A673 (cell line): ENCODE measurements around the gene SF3A1. TPM values are rescaled to one million over a fixed set of nuclear protein-coding genes. Genes with fewer than 3 reads are reported as not detected.

ENCODE experiments used
- BruUV-seq: library from RNA; stranded (reverse); fragments of 400-500 nt; replicated peaks from 2 replicates; lab custom pipeline; 2021; lab: Mats Ljungman, UMichigan
- CTCF ChIA-PET: fragments of 300-600 bp; sonication (Branson Sonifier 250); formaldehyde crosslinking; loops from one replicate; lab custom pipeline; 2022; ENCODE audit warnings: antibody characterized with exemption; lab: Charles Lee
- POLR2A ChIA-PET: fragments of 300-600 bp; sonication (Branson Sonifier 250); formaldehyde crosslinking; loops from one replicate; lab custom pipeline; 2022; ENCODE audit warnings: antibody characterized with exemption; ENCODE audit not compliant: low non-redundant PET; lab: Charles Lee
- DNase-seq: peaks from one replicate; pipeline ENCODE4 v3.0.0-alpha.2; 2015; ENCODE audit warnings: low spot score
- H3K27ac ChIP-seq: fragments of 200-600 bp; sonication (generic); 2 replicates; pipeline ENCODE4 v1.5.1; 2016; ENCODE audit warnings: mixed run types, low read depth, mild to moderate bottlenecking, mixed read lengths, antibody characterized with exemption, low read length; ENCODE audit not compliant: poor library complexity, severe bottlenecking
- H3K27me3 ChIP-seq: fragments of 200-600 bp; sonication (generic); replicated peaks from 2 replicates; pipeline ENCODE4 v1.6.1; 2017; ENCODE audit warnings: mixed run types, low read depth, mild to moderate bottlenecking, mixed read lengths, antibody characterized with exemption, low read length; ENCODE audit not compliant: insufficient read depth, poor library complexity
- H3K36me3 ChIP-seq: fragments of 200-600 bp; sonication (generic); 2 replicates; pipeline ENCODE4 v1.6.1; 2016; ENCODE audit warnings: mixed run types, mild to moderate bottlenecking, mixed read lengths, antibody characterized with exemption, low read length; ENCODE audit not compliant: insufficient read depth, poor library complexity, severe bottlenecking
- H3K4me1 ChIP-seq: fragments of 200-600 bp; sonication (generic); 2 replicates; pipeline ENCODE4 v1.6.1; 2017; ENCODE audit warnings: mixed run types, mild to moderate bottlenecking, mixed read lengths, antibody characterized with exemption, low read length; ENCODE audit not compliant: insufficient read depth, poor library complexity, severe bottlenecking
- H3K4me3 ChIP-seq: fragments of 200-600 bp; sonication (generic); 2 replicates; pipeline ENCODE4 v1.5.1; 2016; ENCODE audit warnings: low read depth, mixed run types, mild to moderate bottlenecking, mixed read lengths, low read length; ENCODE audit not compliant: poor library complexity, severe bottlenecking
- H3K9me3 ChIP-seq: fragments of 200-600 bp; sonication (generic); 2 replicates; pipeline ENCODE4 v1.6.1; 2016; ENCODE audit warnings: mixed run types, low read depth, mild to moderate bottlenecking, mixed read lengths, antibody characterized with exemption, low read length; ENCODE audit not compliant: poor library complexity, severe bottlenecking
- EZH2 ChIP-seq: fragments of 200-600 bp; sonication (generic); IDR thresholded peaks from 2 replicates; pipeline ENCODE4 v1.6.1; 2017; ENCODE audit warnings: borderline replicate concordance, low read depth, mild to moderate bottlenecking, mixed read lengths, antibody characterized with exemption, low read length; ENCODE audit not compliant: poor library complexity, severe bottlenecking
- intact Hi-C: fragments of 100-400 bp; cut with micrococcal nuclease; formaldehyde crosslinking; loops from one replicate; pipeline ENCODE4 v1.10.0; 2022; ENCODE audit not compliant: unreplicated experiment
- total RNA-seq: library from RNA; stranded (reverse); gene quantifications from 2 replicates; pipeline ENCODE4 v1.2.3, GENCODE V29; 2021
- TF ChIP-seq, protein P1 (sequence below): fragments of 300-800, 200-600 bp; sonication (generic); conservative IDR thresholded peaks from 2 replicates; pipeline ENCODE4 v1.5.1; 2017; ENCODE audit warnings: low read depth, mild to moderate bottlenecking, antibody characterized with exemption, low read length, moderate library complexity, mixed read lengths

Gene SF3A1
- total RNA-seq, 1 experiment from 2014 or later: 366 TPM

DNA sequence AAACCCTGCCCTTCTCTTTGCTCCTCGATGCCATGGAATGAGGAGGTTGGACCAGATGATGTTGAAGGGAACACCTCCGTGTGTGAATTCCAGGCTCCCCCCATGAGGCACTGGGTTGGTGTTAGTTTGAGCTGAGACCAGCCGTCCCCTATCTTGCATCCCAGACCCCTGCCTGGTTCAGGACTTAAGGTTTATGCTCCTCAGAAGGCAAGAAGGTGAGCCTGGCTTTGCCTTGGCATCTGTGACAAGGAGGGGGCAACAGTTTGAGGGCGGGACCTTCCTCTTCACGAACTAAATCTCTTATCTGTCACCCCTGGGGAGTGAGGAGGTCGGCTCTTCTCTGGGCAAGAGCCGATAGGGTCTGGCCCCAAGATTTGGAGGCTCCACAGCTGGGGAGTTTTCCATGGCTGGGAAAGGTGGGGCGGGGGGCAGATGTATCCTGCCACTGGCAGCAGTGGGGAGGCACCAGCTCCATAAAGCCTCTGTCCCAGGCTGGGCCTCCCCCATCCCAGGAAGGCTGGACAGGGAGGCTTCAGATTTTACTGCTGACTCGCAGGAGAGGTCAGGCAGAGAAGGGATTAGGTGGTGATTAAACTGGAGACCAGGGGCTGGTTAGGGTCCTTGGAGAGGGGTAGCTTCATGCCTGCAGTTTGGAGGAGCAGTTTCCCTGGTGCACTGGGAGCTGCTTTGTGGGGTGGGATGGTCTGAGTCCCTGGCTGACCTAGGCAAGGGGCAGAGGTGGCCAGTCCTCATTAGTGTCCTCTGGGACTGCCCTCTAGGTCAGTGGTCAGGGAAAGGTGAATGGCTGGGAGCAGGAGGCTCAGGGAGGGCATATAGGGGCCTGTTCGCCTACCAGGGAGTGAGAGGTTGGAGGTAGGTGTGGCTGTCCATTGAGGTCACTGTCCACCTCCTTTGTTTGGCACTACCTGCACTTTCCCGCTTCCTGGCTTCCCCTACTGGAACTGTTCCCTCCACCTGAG is 41.3 kb upstream of the SF3A1 start:
- H3K4me3 ChIP-seq: peak overlapping the region; percentile 74
- no peaks in the 10 kb centered on the region for H3K27me3 ChIP-seq
- ChIA-PET CTCF (interaction anchor here (0.6 to 1.9 kb wide), 3 partner anchors 10 to 631 kb away, joined by 4 to 5 read pairs (median 5); partner anchors contain the start of gene ZMAT5), POLR2A (interaction anchor here (0.6 to 1.0 kb wide), 2 partner anchors 9 to 27 kb away, joined by 3 to 14 read pairs; no protein-coding TSS in a partner anchor)
- H3K27ac ChIP-seq: peak overlapping the region; percentile 62
- no peaks in the 10 kb centered on the region for H3K36me3 ChIP-seq
- peaks cover 19% of the 10 kb centered on the region for H3K4me1 ChIP-seq
- intact Hi-C loops: no loop called here
- no peaks in the 10 kb centered on the region for H3K9me3 ChIP-seq
- TF ChIP-seq, protein P1, sequence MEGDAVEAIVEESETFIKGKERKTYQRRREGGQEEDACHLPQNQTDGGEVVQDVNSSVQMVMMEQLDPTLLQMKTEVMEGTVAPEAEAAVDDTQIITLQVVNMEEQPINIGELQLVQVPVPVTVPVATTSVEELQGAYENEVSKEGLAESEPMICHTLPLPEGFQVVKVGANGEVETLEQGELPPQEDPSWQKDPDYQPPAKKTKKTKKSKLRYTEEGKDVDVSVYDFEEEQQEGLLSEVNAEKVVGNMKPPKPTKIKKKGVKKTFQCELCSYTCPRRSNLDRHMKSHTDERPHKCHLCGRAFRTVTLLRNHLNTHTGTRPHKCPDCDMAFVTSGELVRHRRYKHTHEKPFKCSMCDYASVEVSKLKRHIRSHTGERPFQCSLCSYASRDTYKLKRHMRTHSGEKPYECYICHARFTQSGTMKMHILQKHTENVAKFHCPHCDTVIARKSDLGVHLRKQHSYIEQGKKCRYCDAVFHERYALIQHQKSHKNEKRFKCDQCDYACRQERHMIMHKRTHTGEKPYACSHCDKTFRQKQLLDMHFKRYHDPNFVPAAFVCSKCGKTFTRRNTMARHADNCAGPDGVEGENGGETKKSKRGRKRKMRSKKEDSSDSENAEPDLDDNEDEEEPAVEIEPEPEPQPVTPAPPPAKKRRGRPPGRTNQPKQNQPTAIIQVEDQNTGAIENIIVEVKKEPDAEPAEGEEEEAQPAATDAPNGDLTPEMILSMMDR: no peak
- no peak for TF ChIP-seq EZH2
- no TSS peak for BruUV-seq
- no peak for DNase-seq

DNA sequence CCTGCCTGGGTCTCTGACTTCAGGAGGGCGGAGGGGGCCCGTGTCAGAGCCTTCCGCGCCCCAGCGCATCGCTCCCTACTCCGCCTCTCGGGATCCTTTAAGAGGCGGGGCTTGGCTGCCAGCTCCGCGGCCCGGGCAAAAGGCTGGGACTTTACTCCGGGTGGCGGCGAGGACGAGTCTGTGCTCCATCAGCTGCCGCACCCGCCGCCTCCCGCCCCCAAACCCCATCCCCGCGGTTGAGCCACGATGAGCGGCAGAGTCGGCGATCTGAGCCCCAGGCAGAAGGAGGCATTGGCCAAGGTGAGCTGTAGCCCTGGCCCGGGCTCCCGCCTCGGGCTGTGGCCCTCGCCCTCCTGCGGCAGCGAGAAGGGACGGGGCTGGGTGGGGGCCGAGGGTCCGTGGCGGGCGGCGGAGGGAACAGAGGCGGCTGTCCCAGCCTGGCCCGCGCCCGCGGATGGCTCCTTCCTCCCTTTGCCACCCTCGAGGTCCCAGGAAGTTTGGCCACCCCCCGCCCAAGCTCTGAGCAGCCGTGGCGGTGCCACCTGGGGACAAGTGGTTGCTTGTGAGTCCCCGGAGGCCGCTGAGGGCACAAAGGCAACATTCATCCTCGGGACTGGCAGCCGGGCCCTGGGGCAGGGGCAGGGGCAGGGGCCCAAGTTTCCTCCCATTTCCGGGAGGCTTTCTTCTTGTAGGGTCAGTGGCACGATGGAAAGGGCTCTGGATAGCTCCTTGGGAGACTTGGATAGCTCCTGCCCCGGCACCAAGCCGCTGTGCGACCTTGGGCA is 40.4 kb upstream of the SF3A1 start, which contains the start of gene SEC14L2:
Gene SEC14L2 (plus strand): TSS at position 148 of the 785 bp plus-strand sequence. CDS start 99 bp downstream, at position 247.
- H3K27ac ChIP-seq: peak within 1 kb of the TSS; percentile 62
- intact Hi-C loops: no loop called here
- peaks cover 26% of the 10 kb centered on the region for H3K4me1 ChIP-seq
- CTCF ChIA-PET: interaction anchor here (0.6 to 1.9 kb wide), 4 partner anchors 10 to 630 kb away, joined by 4 to 5 read pairs (median 4); partner anchors contain the start of gene ZMAT5
- no peak for TF ChIP-seq EZH2
- TF ChIP-seq, protein P1: no peak
- BruUV-seq: TSS peak; percentile 54
- no peaks in the 10 kb centered on the region for H3K36me3 ChIP-seq
- DNase-seq: peak; percentile 80
- no peaks in the 10 kb centered on the region for H3K27me3 ChIP-seq
- peak within 1 kb of the TSS; percentile 74 for H3K4me3 ChIP-seq
- POLR2A ChIA-PET: interaction anchor here (0.6 to 1.0 kb wide), 2 partner anchors 28 to 756 kb away, joined by 9 to 14 read pairs; no protein-coding TSS in a partner anchor
- no peaks in the 10 kb centered on the region for H3K9me3 ChIP-seq

DNA sequence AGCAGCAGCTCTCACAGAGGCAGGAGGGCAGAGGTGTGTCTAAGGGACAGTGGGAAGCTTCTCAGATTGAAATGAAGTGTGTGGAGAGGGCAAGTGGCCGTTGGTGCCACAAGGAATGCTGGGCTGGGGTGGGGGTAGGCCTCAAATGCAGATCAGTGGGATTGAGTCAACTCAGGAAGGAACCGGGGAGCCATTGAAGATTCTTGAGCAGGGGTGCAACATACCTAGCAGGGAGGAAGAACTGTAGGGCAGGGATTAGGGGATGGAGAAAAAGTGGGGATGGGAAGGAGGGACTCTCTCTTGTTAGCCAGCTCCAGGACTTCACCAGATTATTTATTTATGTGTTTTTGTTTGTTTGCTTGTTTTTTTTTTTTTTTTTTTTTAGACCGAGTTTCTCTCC is 37.2 kb upstream of the SF3A1 start:
- H3K4me3 ChIP-seq: no peak overlapping the region
- peaks cover 26% of the 10 kb centered on the region for H3K4me1 ChIP-seq
- no peak overlapping the region for H3K27ac ChIP-seq
- no TSS peak for BruUV-seq
- no peak for DNase-seq
- CTCF ChIA-PET: interaction anchor here (0.6 kb wide), 1 partner anchor 766 kb away, joined by 4 read pairs; no protein-coding TSS in a partner anchor
- intact Hi-C loops: no loop called here
- no peaks in the 10 kb centered on the region for H3K27me3 ChIP-seq
- no peaks in the 10 kb centered on the region for H3K9me3 ChIP-seq
- TF ChIP-seq, protein P1: no peak
- no peak for TF ChIP-seq EZH2
- H3K36me3 ChIP-seq: no peaks in the 10 kb centered on the region
- POLR2A ChIA-PET: interaction anchor here (0.7 kb wide), 1 partner anchor 14 kb away, joined by 15 read pairs; no protein-coding TSS in a partner anchor
